Putamen (tissue), 1 donor: Measurements from ENCODE around the gene SEMA7A.

Experiments used
- DNase-seq: peaks from one replicate; pipeline ENCODE4 v3.0.0-alpha.2; 2016; ENCODE audit warnings: low spot score

Gene SEMA7A

DNA sequence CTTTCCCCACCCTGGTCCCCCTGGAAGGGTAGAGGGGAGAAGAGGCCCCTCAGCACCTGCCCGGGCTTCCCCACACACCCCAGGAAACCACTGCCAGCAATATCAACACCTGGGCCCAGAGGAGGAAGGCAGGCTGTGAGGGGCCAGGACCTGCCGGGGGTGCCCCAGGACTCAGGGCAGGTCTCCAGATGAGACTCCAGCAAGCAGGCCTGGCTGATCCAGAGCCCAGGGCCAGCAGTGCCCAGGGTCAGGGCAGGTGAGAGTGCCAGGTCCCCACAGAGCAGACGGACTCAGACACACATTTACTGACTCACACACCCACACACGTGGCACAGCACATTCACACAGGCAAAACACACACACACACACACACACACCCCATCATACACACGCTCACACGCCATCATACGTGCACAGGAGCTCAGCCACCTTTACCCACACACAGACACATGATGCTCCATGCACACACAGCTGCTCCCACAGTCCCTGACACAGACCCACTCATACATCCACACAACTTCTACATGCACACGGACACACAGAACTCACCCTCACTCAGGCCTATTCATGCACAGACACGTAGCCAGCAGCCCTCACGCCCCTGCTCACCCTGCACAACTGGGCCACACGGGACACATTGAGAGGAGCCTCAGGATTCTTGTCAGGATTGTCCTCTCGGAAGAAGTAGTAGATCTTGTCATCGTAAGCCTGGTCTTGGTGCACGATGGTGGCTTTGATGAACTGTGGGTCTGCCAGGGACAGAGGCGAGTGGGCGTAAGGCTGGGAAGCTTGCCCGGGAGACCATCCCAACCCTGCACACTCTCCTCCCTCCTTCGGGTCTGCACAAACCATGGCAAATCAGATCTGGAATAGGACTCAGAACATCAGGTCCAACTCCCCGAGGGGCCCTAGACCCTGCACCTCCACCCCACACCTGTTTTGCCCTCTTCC, 17.5 kb downstream of the SEMA7A start:
- DNase-seq, result no peak

DNA sequence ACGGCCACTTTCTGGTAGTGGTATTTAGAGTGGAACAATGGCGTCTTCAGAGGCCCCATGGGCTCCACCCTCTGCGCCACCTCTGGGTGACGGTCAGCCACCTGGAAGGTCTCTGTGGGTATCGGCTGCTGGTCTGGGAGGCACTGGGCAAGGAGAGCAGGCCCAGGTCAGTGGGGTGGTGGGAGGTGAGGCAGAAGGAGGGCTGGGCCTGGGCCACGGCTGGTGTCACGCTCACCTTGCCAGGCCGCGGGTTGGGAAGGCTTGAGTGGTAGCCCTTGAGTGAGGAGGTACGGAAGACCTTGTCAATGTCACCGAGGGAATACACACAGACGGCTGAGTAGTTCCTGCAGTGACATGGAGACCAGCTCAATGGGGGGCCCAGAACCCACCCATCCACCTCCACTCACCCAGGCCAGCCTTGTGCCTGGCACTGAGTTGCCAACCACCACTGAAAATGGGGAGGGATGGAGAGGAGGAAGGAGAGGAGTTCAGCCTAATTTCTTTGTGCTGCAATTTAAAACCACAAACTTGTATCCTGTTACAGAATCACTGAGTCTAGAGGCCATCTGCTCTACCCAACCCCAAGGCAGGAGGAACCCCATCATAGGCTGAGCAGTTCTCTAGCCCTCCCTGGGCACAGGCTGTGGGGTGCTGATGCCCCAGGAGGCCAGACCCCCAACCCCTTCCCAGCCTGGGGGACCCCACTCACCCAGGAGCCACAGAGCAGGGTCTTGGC, 19.0 kb downstream of the SEMA7A start:
- no peak for DNase-seq

DNA sequence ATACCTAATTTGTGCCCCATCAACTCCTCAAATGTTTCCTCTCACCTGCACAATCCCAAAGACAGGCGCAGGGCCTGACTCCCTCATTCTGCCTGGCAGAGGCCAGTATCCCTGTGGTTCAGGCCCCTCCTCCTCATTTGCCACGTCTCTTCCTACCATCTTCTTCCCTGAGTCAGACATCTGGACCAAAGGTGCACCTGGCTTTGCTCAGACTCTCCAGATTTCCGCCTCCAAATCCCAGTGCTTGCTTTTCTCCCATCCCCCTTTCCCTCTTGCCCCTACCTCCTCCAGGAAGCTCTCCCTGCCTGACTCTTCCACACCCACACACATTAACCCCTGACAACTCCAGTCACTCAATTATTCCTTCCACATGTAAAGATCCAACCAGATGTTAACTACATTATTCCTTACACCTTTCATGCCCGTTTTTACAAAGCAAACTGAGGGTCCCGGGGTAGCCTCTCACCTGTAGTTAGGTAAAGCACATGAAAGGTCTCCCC, 19.6 kb downstream of the SEMA7A start:
- no peak for DNase-seq

DNA sequence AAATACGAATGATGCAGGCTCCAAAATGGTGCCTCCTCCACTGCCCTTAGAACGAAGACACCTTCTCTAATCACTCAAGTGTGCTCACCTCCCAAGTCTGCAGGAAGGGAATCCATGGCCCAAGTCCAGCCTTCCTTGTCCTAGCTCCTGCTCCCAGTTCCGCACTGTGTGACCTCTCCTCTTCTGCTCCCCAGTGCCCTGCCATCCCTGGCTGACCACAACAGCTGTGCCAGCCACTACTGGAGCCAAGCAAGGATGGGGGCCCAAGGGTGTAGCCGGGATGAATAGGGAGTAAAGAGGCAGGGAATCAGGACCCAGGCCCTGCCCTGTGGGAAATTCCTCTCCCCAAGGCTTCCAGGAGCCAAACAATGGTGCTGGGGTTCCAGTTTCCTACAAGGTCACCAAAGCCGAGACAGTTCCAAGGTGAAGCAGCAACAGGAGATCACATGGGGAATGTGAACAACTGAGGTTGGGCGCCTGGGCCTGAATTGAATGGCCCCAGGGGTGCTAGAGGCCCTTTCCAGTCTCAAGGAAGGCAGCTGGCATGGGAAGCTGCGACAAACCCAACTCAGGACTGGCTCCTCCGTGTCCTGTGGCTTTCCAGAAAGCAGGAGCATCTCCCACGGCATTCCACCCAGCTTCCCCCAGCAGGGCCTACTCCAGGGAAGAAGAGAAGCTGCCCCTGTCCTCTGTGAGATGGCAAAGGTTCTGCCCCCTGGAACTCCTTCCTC, 20.2 kb downstream of the SEMA7A start:
- no peak for DNase-seq

DNA sequence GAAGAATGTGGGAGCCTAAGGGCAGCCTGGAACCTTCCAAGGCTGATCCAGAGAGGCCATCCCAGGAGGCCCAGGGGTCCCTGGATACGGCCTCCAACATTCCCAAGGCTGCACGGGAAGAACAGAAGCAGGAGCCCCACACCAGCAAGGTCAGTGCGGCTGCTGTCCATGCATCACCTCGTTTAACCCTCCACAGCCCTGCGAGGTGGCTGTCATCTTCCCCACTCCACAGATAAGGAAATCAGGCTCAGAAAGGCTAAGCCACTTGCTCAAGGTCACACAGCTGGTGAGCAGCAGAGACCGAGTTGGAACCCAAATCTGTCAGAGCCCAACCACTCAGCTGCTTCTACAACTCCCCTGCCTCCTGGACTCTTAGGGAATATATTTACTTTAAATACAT, 21.6 kb downstream of the SEMA7A start:
- DNase-seq, result no peak

DNA sequence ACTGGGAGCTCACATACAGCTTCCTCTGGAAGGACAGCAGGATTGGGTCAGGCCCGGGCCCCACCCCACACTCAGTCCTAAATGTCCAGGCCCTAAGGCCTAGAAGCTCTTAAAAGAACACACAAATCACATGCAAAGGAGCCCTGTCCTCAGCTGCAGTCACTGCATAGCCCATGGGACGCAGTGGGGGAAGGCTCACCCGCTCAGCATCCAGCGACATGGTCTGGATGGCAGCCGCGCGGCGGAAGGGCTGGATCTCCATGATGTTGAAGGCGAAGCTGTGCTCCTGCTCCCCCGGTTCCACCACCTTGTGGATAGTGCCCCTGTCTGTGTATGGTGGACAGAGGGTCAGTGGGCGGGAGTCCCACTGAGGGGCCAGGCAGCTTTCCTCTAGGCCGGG, 22.1 kb downstream of the SEMA7A start:
- DNase-seq, result no peak

DNA sequence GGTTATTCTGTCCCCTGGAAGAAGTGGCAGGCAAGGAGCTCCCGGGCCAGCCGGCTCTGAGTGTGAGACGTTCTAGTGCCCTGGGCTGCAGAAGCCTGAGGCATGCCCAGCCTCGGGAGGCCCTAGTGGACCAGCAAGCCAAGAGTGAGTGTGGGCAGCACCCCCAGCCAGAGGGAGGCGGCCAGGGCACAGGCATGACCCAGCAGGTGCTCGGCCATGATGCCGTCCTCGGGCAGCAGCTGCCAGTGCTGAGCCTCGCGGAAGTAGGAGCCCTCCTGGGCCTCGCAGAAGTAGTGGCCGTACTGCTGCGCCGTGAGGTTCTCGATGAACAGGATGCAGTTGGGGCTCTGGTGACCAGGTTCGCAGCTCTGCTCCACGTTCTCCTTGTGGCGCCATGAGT, 23.3 kb downstream of the SEMA7A start:
- DNase-seq, result no peak

DNA sequence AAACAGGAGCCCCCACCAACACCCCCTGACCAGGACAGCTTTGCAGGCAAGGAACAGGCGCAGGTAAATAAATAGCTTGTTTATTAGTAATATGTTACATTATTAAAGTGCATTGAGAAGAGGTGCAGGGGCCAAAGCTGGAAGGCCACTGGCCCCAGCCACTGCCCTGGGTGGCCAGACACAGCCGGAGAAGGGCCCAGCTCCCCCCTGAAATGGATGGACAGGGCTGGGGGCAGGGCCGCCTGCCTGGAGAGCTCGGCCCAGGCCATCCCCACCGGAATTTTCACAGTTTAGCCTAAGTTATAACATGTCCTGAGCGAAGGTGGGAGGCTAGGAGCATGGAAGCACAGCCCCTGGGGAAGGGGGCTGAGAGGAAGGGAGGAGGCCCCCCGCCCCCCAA, 24.5 kb downstream of the SEMA7A start:
- no peak for DNase-seq

DNA sequence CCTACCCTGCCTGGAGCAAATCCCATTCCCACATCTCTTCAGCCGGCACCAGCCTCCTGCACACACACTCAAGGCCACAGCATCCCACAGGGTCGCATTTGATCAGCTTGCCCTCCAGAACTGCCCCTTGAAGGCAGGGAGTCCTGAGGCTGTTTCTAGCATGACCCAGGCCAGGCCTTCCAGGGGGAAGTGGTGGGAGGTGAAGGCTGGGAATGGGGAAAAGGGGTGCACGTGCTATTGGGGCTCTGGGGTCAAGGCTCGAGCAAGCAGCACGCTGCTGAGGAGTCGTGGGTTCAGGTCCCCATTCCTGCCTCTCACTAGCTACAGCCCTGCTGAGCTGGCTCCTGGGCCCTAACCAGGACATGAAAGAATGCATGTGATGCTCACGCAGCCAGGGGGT, 24.9 kb downstream of the SEMA7A start:
- no peak for DNase-seq

DNA sequence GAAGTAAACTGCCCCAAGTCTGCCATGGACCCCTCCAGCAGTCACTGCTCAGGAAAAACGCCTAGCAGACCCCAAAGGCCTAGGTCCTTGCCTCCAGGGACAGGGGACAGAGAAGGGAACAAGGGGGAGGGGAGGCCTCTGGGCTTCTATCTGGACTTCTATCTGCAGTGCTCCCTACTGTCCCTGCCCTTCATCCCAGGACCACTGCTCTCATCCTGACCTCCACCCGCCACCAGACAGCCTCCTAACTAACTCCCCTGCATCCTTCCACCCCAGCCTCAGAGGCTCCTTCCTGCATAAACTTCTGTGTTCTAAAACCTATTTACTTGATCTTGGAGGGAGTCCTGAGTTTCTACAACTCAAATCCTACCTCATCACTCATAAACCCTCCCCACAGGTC, 25.4 kb downstream of the SEMA7A start:
- no peak for DNase-seq

DNA sequence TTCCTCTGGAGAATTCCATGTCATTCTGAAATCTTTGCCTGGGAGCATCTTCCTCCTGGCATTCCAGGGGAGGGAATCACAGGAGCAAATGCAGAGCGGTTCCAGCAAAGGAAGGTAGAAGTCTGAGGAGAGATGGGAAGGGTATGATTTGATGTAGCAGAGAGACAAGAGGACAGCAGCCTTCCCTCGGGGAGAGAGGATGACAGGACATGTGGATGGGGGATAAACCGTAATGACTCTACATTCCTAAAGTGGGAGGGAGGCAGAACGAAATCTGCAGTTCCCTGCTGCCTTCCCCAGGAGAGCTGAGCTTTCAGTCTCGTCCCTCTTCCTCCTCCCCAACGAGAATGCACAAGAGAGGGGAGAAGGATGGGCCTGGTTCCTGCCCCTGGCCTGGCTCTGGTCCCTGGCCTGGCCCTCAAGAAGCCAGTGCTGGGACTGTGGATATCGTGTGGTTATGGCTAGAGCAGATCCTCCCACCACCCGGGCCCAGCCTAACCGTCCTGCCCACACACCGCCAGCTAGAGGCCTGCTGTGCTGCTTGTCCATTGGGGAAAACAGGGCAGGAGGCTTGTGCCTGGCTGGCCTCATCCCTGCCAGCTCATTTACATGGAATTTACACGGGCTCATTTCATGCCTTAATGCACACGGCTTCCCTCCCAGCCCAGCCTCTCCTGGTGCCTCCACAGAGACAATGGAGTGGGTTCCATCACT, 26.6 kb downstream of the SEMA7A start:
- no peak for DNase-seq

DNA sequence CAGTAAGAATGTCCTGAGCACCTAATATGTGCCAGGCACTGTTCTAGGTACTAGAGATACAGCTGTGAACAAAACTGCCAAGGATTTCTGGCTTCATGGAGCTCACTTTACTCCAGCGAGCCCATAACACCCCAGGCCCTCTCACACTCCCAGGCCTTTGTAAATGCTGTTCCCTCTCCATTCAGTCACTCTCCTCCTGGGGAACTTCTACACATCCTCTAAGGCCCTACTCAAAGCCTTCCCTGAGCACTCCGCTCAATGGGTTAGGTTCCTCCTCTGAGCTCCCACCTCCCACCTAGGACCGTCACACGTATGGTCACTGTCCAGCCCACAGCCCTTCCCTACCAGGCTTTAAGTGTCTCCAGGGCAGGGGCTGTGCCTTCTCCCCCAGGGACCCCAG, 27.2 kb downstream of the SEMA7A start:
- no peak for DNase-seq

DNA sequence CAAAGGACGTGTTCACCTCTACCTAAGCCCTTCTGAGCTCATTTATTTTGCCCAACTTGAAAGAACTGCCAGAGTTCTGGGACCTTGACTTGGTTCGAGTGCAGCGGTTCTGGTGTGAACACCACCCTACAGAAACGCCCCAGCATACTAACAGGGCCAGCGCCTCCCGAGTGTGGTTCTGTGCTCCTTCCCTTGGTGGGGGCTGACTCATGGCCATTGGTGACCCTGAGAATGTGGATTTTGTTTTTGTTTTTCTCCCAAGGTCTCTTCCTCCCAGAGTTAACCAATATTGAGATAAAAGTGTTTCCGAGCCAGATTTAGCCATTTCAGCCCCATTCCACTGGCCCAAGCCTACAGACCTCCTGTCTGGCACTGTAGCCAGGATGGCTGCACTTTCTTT, 27.9 kb downstream of the SEMA7A start:
- no peak for DNase-seq

DNA sequence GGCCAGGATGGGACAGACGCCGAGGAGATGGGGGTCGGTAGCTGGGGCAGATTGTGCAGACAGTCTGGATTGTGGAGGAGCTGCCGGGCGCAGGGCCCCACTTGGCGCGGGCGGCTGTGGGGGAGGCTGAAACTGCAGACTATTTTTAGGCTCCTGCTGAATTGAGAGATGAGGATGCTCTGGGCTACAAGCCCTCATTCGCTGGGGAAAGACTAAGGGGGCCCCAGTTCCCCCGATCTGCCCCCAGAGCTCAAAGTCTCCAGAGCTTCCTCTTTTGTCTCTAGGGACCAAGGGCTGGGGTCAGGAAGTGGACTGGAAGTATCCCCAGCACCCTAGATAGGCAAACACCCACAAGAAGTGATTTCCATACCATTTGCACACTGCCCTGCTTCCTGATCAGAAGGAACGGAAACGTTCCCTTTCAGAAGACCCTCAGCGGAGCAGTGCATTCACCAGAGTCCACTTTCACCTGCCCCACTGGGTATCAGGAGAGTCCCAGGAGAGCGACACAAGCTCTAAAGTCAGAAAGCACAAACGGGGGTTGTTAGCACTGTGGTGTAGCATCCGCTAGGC, 29.7 kb downstream of the SEMA7A start:
- DNase-seq, result peak; percentile 52

DNA sequence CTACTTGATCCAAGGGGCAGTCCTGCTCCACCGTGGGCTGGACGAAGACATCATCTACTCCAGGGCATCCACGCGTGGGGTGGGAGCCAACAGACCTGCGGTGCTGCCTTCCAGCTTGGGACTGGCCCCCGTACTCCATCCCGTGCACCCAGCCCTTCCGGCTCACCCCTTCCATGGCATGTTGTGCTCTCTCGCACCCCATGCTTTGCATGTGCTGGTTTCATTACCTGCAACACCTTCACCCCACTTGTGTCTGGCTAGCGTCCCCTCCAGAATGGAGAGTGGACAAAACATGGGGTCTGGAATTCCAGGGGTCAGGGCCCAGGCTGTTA, 30.2 kb downstream of the SEMA7A start:
- DNase-seq, result no peak

DNA sequence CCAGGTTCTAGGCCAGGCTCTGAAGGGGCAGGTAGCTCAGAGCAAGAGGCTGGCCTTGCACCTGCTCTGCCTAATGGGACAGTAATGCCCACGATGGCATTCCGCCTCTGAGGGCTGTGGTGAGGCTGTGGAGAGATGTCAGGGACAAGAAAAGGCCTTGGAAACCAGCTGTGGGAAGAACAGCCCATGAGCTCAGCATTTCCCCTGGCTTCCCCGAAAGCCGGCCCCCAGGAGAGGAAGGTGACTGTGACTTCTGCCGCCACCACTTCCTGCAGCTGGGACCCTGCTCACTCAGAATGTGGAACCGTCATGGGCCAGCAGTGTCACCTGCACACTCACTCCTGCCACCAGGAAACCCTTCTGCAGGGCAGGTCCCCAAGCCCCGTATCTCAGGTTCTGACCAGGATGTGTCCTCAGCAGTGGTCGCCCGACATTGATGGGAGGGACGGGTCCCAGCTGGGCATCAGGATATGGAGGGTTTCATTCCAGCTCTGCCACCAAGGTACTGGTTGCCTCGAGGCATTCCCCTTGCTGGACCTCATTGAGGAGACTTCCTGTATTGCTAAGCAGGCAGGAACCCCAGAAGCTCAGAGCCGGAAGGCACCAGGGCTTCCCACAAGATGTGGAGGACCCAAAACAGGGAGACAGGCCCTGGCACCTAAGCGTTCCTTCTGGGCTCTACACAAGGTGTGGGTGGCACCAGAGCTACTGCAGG, 30.7 kb downstream of the SEMA7A start:
- DNase-seq, result no peak

DNA sequence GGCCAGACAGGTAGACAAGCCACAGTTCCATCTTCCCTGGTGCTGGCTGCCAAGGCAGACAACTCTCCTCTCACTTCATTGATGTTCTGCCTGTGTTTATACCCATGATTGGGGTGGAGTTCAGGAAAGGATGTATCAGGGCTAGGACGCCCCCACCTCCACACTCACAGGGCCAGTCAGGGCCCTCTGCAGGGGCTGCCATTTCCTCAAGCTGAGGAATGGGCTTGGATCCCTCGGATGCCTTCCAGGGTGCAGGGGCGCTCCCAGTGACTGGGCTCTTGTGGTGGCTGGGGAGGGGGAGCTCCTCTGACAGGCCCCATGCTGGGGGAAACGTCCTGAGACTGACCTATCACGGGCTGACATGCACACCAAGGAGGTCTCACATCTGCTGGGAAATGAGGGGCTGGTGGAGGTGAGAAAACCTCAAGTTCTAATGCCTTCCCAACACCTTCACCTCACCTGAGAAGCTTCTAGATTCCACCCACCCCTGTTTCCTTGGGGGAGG, 31.4 kb downstream of the SEMA7A start:
- no peak for DNase-seq

DNA sequence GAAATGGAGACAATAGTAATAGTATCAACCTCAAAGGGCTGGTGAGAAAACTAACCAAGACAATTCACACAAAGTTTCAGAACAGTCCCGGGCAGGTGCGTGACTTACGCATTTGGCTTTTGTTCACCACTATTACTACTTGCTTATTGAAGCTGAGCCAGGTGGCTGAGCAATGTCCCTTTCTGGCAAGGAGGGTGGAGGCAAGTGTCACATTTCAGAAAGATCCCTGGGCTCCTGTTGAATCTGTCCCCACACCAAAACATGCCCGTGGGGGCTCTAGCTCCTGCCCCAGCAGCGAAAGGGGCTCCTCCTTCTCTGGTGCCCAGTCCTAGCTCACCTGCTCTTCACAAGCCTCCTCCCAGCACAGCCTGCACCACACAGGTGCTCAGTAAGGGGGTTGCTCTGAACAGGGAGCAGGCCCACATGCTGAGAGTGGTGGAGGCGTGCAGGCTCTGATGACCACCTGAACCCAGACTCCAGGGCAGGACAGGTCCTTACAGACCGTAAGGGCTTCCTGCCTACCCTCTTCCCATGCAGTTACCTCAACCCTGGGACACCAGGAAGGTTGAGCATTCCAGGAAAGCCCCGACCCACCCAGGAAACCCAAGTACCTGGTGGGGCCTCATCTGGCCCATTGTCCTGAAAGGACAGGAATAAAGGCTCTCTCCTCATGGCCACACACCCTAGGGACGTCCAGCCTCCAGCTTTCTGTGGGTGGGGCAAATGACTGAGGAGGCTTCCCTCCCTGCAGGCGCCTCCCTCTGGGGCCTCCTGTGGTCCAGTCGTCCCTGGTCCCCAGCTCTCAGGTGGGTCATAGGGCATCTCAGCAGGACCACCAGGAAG, 32.6 kb downstream of the SEMA7A start:
- DNase-seq, result no peak

DNA sequence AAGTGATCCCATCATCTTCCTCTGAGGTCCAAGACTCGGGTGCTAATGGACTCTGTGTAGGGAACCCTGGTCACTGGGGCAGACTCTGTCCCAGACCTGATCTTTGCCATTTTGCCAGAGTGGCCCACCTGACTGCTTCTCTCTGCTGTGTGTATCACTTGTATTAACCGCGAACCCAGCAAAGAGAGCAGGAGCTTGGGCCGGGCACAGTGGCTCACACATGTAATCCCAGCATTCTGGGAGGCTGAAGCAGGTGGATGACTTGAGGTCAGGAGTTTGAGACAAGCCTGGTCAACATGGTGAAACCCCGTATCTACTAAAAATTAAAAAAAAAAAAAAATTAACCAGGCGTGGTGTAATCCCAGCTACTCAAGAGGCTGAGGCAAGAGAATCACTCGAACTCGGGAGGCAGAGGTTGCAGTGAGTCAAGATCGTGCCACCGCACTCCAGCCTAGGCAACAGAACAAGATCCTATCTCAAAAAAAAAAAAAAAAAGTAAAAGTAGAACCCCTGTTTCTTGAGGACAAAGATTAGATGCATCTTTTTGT, 33.4 kb downstream of the SEMA7A start:
- DNase-seq, result no peak
